SK-N-SH treated with all-trans-retinoic acid at 6 μM for 48 hours (cell line): ENCODE measurements around the gene IL6.

ENCODE experiments used
- ATAC-seq: fragments of 200-7000 bp; cut with Tn5 transposase; 3 replicates; pipeline ENCODE4 v1.9.1; 2020; ENCODE audit warnings: mild to moderate bottlenecking, moderate library complexity
- ARNTL ChIP-seq: fragments of 450-650 bp; formaldehyde crosslinking; IDR thresholded peaks from 2 replicates; pipeline ENCODE4 v1.5.0; 2020; ENCODE audit warnings: low read depth, mild to moderate bottlenecking, moderate library complexity, borderline replicate concordance
- BACH2 ChIP-seq: fragments of 250-450 bp; sonication (Bioruptor Pico); IDR thresholded peaks from 2 replicates; pipeline ENCODE4 v1.9.0; 2021; ENCODE audit warnings: mild to moderate bottlenecking, borderline replicate concordance
- CREB5 ChIP-seq: fragments of 250-450 bp; sonication (Bioruptor Pico); IDR thresholded peaks from 2 replicates; pipeline ENCODE4 v1.5.1; 2020; ENCODE audit warnings: low read depth, mild to moderate bottlenecking, moderate library complexity
- CSDC2 ChIP-seq: fragments of 250-450 bp; sonication (Bioruptor Pico); IDR thresholded peaks from 2 replicates; pipeline ENCODE4 v1.5.0; 2020; ENCODE audit warnings: mild to moderate bottlenecking, moderate library complexity
- CSRNP3 ChIP-seq: fragments of 250-450 bp; sonication (Bioruptor Pico); IDR thresholded peaks from 2 replicates; pipeline ENCODE4 v1.5.1; 2021; ENCODE audit warnings: mild to moderate bottlenecking, moderate library complexity
- ESRRG ChIP-seq: fragments of 250-450 bp; sonication (Bioruptor Pico); IDR thresholded peaks from 2 replicates; pipeline ENCODE4 v1.6.1; 2021; ENCODE audit warnings: mild to moderate bottlenecking
- GLIS3 ChIP-seq: fragments of 250-450 bp; sonication (Bioruptor Pico); IDR thresholded peaks from 2 replicates; pipeline ENCODE4 v1.5.0; 2020; ENCODE audit warnings: mild to moderate bottlenecking, moderate library complexity
- ISL1 ChIP-seq: fragments of 250-450 bp; sonication (Bioruptor Pico); IDR thresholded peaks from 2 replicates; pipeline ENCODE4 v2.1.2; 2022; ENCODE audit warnings: mild to moderate bottlenecking, moderate library complexity
- OSR1 ChIP-seq: fragments of 250-450 bp; sonication (Bioruptor Pico); IDR thresholded peaks from 2 replicates; pipeline ENCODE4 v1.8.0; 2022; ENCODE audit warnings: moderate library complexity, mild to moderate bottlenecking, inconsistent platforms
- PATZ1 ChIP-seq: fragments of 250-450 bp; sonication (Bioruptor Pico); IDR thresholded peaks from 2 replicates; pipeline ENCODE4 v1.8.0; 2020; ENCODE audit warnings: mild to moderate bottlenecking, moderate library complexity, borderline replicate concordance
- POU6F1 ChIP-seq: fragments of 250-450 bp; sonication (Bioruptor Pico); IDR thresholded peaks from 2 replicates; pipeline ENCODE4 v1.8.0; 2021; ENCODE audit warnings: low read depth, mild to moderate bottlenecking, moderate library complexity, borderline replicate concordance
- PPARA ChIP-seq: fragments of 250-450 bp; sonication (Bioruptor Pico); IDR thresholded peaks from 2 replicates; pipeline ENCODE4 v1.5.0; 2020; ENCODE audit warnings: mild to moderate bottlenecking, borderline replicate concordance
- RARB ChIP-seq: fragments of 250-450 bp; sonication (Bioruptor Pico); IDR thresholded peaks from 2 replicates; pipeline ENCODE4 v1.8.0; 2021; ENCODE audit warnings: mild to moderate bottlenecking, moderate library complexity
- SNAI2 ChIP-seq: fragments of 250-450 bp; sonication (Bioruptor Pico); IDR thresholded peaks from 2 replicates; pipeline ENCODE4 v1.5.0; 2020; ENCODE audit warnings: mild to moderate bottlenecking, moderate library complexity
- TCF4 ChIP-seq: fragments of 250-450 bp; sonication (Bioruptor Pico); IDR thresholded peaks from 2 replicates; pipeline ENCODE4 v1.8.0; 2021; ENCODE audit warnings: mild to moderate bottlenecking, moderate library complexity, borderline replicate concordance
- TOX ChIP-seq: fragments of 250-450 bp; sonication (Bioruptor Pico); IDR thresholded peaks from 2 replicates; pipeline ENCODE4 v1.8.0; 2021; ENCODE audit warnings: mild to moderate bottlenecking, moderate library complexity, borderline replicate concordance
- TSHZ2 ChIP-seq: fragments of 250-450 bp; sonication (Bioruptor Pico); IDR thresholded peaks from 2 replicates; pipeline ENCODE4 v1.5.0; 2020; ENCODE audit warnings: mild to moderate bottlenecking, moderate library complexity
- ZC3H10 ChIP-seq: fragments of 250-450 bp; sonication (Bioruptor Pico); IDR thresholded peaks from 2 replicates; pipeline ENCODE4 v1.5.1; 2021; ENCODE audit warnings: mild to moderate bottlenecking, moderate library complexity
- ZFP3 ChIP-seq: fragments of 250-450 bp; sonication (Bioruptor Pico); IDR thresholded peaks from 2 replicates; pipeline ENCODE4 v1.5.0; 2020; ENCODE audit warnings: mild to moderate bottlenecking, moderate library complexity
- ZFP30 ChIP-seq: fragments of 450-650 bp; formaldehyde crosslinking; IDR thresholded peaks from 2 replicates; pipeline ENCODE4 v1.5.0; 2022; ENCODE audit warnings: mild to moderate bottlenecking, moderate library complexity
- ZNF565 ChIP-seq: fragments of 450-650 bp; formaldehyde crosslinking; conservative IDR thresholded peaks from 2 replicates; pipeline ENCODE4 v1.5.0; 2020; ENCODE audit warnings: low read depth, mild to moderate bottlenecking, moderate library complexity
- ZNF70 ChIP-seq: fragments of 450-650 bp; formaldehyde crosslinking; IDR thresholded peaks from 2 replicates; pipeline ENCODE4 v1.5.0; 2020; ENCODE audit warnings: mild to moderate bottlenecking, moderate library complexity
- ZNF8 ChIP-seq: fragments of 450-650 bp; formaldehyde crosslinking; IDR thresholded peaks from 2 replicates; pipeline ENCODE4 v1.5.0; 2020; ENCODE audit warnings: mild to moderate bottlenecking, moderate library complexity

IL6 gene

GRCh38 chr7:22732556-22733126 is 5.6 kb downstream of the IL6 start:
- ATAC-seq = peak; percentile 36; the same call in 1 of the 3 replicates
- TF ChIP-seq ESRRG (CRISPR knock-in tag) = no peak
- no peak for TF ChIP-seq RARB (CRISPR knock-in tag)
- TF ChIP-seq CREB5 = no peak
- no peak for TF ChIP-seq CSDC2
- no peak for TF ChIP-seq ISL1 (CRISPR knock-in tag)

GRCh38 chr7:22733761-22734160 is 6.8 kb downstream of the IL6 start:
- TF ChIP-seq ESRRG (CRISPR knock-in tag) = no peak
- TF ChIP-seq CSDC2 = no peak
- TF ChIP-seq GLIS3 (CRISPR knock-in tag) = no peak
- TF ChIP-seq TSHZ2 (CRISPR knock-in tag) = no peak
- TF ChIP-seq PPARA (CRISPR knock-in tag) = no peak
- no peak for TF ChIP-seq POU6F1
- no peak for TF ChIP-seq BACH2 (CRISPR knock-in tag)
- no peak for TF ChIP-seq ZNF8
- no peak for TF ChIP-seq ZNF70 (CRISPR knock-in tag)
- TF ChIP-seq ZFP3 (CRISPR knock-in tag) = no peak
- TF ChIP-seq SNAI2 (CRISPR knock-in tag) = no peak
- no peak for ATAC-seq

GRCh38 chr7:22743014-22743413 is 16.0 kb downstream of the IL6 start:
- no peak for TF ChIP-seq ZC3H10 (CRISPR knock-in tag)
- no peak for TF ChIP-seq ZNF565 (CRISPR knock-in tag)
- no peak for TF ChIP-seq SNAI2 (CRISPR knock-in tag)
- TF ChIP-seq ESRRG (CRISPR knock-in tag) = no peak
- no peak for TF ChIP-seq PPARA (CRISPR knock-in tag)
- TF ChIP-seq CSRNP3 = no peak
- no peak for TF ChIP-seq BACH2 (CRISPR knock-in tag)
- TF ChIP-seq ZFP30 (CRISPR knock-in tag) = no peak
- TF ChIP-seq PATZ1 (CRISPR knock-in tag) = no peak
- TF ChIP-seq OSR1 (CRISPR knock-in tag) = no peak
- TF ChIP-seq POU6F1 = no peak
- TF ChIP-seq TCF4 = no peak
- no peak for TF ChIP-seq ARNTL (CRISPR knock-in tag)
- TF ChIP-seq TOX = no peak
- TF ChIP-seq ZNF70 (CRISPR knock-in tag) = no peak
- no peak for TF ChIP-seq ZNF8
- no peak for TF ChIP-seq ISL1 (CRISPR knock-in tag)
- no peak for TF ChIP-seq CREB5
- TF ChIP-seq, all 23 proteins: peak for 0
- ATAC-seq = no peak
